SH-SY5Y (cell line): ENCODE results near the gene SGK2.

ENCODE experiments used
- GATA2 ChIP-seq: IDR thresholded peaks from 2 replicates; pipeline ENCODE4 v1.6.1; 2011; ENCODE audit warnings: mild to moderate bottlenecking, low read depth, low read length
- GATA3 ChIP-seq: IDR thresholded peaks from 2 replicates; pipeline ENCODE4 v1.6.1; 2011; ENCODE audit warnings: low read depth, mild to moderate bottlenecking, low read length, moderate library complexity

DNA sequence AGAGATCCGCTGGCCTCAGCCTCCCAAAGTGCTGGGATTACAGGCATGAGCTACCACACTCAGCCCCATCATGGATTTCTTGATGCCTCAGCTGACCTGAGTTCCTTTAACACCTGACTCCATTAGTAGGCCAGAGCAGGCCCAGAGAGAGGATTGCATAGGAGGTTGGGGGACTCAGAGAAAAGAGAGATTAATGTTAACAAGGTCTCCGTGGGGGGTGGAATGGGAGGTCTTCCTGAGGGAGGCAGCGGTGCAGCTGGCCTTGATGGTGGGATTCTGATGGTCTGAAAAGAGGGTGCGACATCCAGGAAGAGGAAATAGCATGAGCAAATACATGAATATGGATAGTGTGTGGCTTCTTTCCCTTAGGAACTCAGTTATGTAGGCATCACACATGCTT lies 9.9 kb downstream of the SGK2 start:
- TF ChIP-seq GATA2 (no peak), GATA3 (no peak)
